ENCODE data around the gene CTAGE4. TPM values are rescaled to one million over a fixed set of nuclear protein-coding genes. Genes with fewer than 3 reads are reported as not detected.
A peak's percentile ranks its signal among the peaks of the same experiment; 100 is the strongest.
"Not testable (repeated sequence)": the region's sequence is repeated elsewhere in the genome, so short reads cannot be mapped to it uniquely, and the experiment has no call there.

Gene CTAGE4
- total RNA-seq: 1 to 10 TPM in 1 of 2 experiments, under 1 TPM in 1; 0.90 to 1.8 TPM

- not testable (repeated sequence) for DNase-seq, H3K27me3 Mint-ChIP-seq, H3K4me1 Mint-ChIP-seq, H3K9me3 Mint-ChIP-seq, H3K4me3 Mint-ChIP-seq, H3K36me3 Mint-ChIP-seq, H3K27ac Mint-ChIP-seq
Measured at GRCh38 chr7:144183166-144183565, at the start of gene CTAGE4. Gene CTAGE4, plus strand, starts transcription at chr7:144183466. Its CDS starts 38 bp downstream, at chr7:144183504.

GRCh38 chr7:144134116-144134515, 49.1 kb upstream of the CTAGE4 start:
- Mint-ChIP-seq H3K27ac (no peak overlapping the region), H3K36me3 (no peaks in the 10 kb centered on the region), H3K4me1 (no peaks in the 10 kb centered on the region), H3K4me3 (no peak overlapping the region), H3K9me3 (no peaks in the 10 kb centered on the region), H3K27me3 (peaks cover 4% of the 10 kb centered on the region)
- DNase-seq: no peak

- no peak overlapping the region for H3K4me3 Mint-ChIP-seq
- peaks cover 4% of the 10 kb centered on the region for H3K27me3 Mint-ChIP-seq
- H3K4me1 Mint-ChIP-seq: no peaks in the 10 kb centered on the region
- H3K9me3 Mint-ChIP-seq: peaks cover 1% of the 10 kb centered on the region
- H3K36me3 Mint-ChIP-seq: no peaks in the 10 kb centered on the region
- H3K27ac Mint-ChIP-seq: no peak overlapping the region
- DNase-seq: no peak
Measured at GRCh38 chr7:144137501-144137900, 45.8 kb upstream of the CTAGE4 start.

GRCh38 chr7:144142187-144142586, 41.1 kb upstream of the CTAGE4 start:
- Mint-ChIP-seq H3K27me3 (peaks cover 4% of the 10 kb centered on the region), H3K9me3 (peaks cover 7% of the 10 kb centered on the region), H3K36me3 (no peaks in the 10 kb centered on the region), H3K4me1 (no peaks in the 10 kb centered on the region), H3K4me3 (no peak overlapping the region), H3K27ac (no peak overlapping the region)
- no peak for DNase-seq

- DNase-seq: no peak
- peaks cover 4% of the 10 kb centered on the region for H3K27me3 Mint-ChIP-seq
- H3K36me3 Mint-ChIP-seq: peaks cover 8% of the 10 kb centered on the region
- no peak overlapping the region for H3K27ac Mint-ChIP-seq
- H3K9me3 Mint-ChIP-seq: peaks cover 22% of the 10 kb centered on the region
- no peaks in the 10 kb centered on the region for H3K4me1 Mint-ChIP-seq
- no peak overlapping the region for H3K4me3 Mint-ChIP-seq
Measured at GRCh38 chr7:144144426-144144825, 38.8 kb upstream of the CTAGE4 start.

GRCh38 chr7:144148224-144148827, 34.9 kb upstream of the CTAGE4 start:
- no peak overlapping the region for H3K4me3 Mint-ChIP-seq
- DNase-seq: no peak
- no peaks in the 10 kb centered on the region for H3K4me1 Mint-ChIP-seq
- peaks cover 12% of the 10 kb centered on the region for H3K27me3 Mint-ChIP-seq
- peaks cover 8% of the 10 kb centered on the region for H3K36me3 Mint-ChIP-seq
- no peak overlapping the region for H3K27ac Mint-ChIP-seq
- peaks cover 28% of the 10 kb centered on the region for H3K9me3 Mint-ChIP-seq

GRCh38 chr7:144158861-144159260, 24.4 kb upstream of the CTAGE4 start:
- Mint-ChIP-seq H3K9me3 (no peaks in the 10 kb centered on the region), H3K27me3 (peaks cover 30% of the 10 kb centered on the region), H3K27ac (no peak overlapping the region), H3K4me3 (no peak overlapping the region), H3K36me3 (no peaks in the 10 kb centered on the region), H3K4me1 (no peaks in the 10 kb centered on the region)
- no peak for DNase-seq

- no peak for DNase-seq
- Mint-ChIP-seq H3K4me3 (no peak overlapping the region), H3K9me3 (no peaks in the 10 kb centered on the region), H3K4me1 (no peaks in the 10 kb centered on the region), H3K36me3 (no peaks in the 10 kb centered on the region), H3K27me3 (peaks cover 25% of the 10 kb centered on the region), H3K27ac (no peak overlapping the region)
Measured at GRCh38 chr7:144164784-144165183, 18.5 kb upstream of the CTAGE4 start.

- H3K27ac Mint-ChIP-seq, DNase-seq, H3K4me1 Mint-ChIP-seq, H3K27me3 Mint-ChIP-seq, H3K4me3 Mint-ChIP-seq, H3K36me3 Mint-ChIP-seq: not testable (repeated sequence)
- H3K9me3 Mint-ChIP-seq: peaks cover 12% of the 10 kb centered on the region
Measured at GRCh38 chr7:144171594-144172350, 11.5 kb upstream of the CTAGE4 start.

GRCh38 chr7:144174613-144175012, 8.7 kb upstream of the CTAGE4 start:
- Mint-ChIP-seq H3K27me3 (peaks cover 5% of the 10 kb centered on the region), H3K36me3 (no peaks in the 10 kb centered on the region), H3K4me3 (no peak overlapping the region), H3K9me3 (peaks cover 12% of the 10 kb centered on the region), H3K4me1 (no peaks in the 10 kb centered on the region), H3K27ac (no peak overlapping the region)
- DNase-seq: no peak

- not testable (repeated sequence) for H3K27ac Mint-ChIP-seq, H3K4me1 Mint-ChIP-seq, H3K36me3 Mint-ChIP-seq, H3K9me3 Mint-ChIP-seq, H3K27me3 Mint-ChIP-seq, H3K4me3 Mint-ChIP-seq
- DNase-seq: peak; percentile 13
Measured at GRCh38 chr7:144178380-144179164, 4.7 kb upstream of the CTAGE4 start.

- not testable (repeated sequence) for H3K36me3 Mint-ChIP-seq, H3K27ac Mint-ChIP-seq, H3K4me3 Mint-ChIP-seq, H3K27me3 Mint-ChIP-seq, H3K4me1 Mint-ChIP-seq, H3K9me3 Mint-ChIP-seq, DNase-seq
Measured at GRCh38 chr7:144179165-144179479, 4.1 kb upstream of the CTAGE4 start.

GRCh38 chr7:144187848-144188247, 4.6 kb downstream of the CTAGE4 start:
- H3K9me3 Mint-ChIP-seq, H3K36me3 Mint-ChIP-seq, H3K27me3 Mint-ChIP-seq, H3K27ac Mint-ChIP-seq, H3K4me3 Mint-ChIP-seq, H3K4me1 Mint-ChIP-seq, DNase-seq: not testable (repeated sequence)

GRCh38 chr7:144188578-144189171, 5.4 kb downstream of the CTAGE4 start:
- H3K4me1 Mint-ChIP-seq, H3K27me3 Mint-ChIP-seq, H3K9me3 Mint-ChIP-seq, DNase-seq, H3K27ac Mint-ChIP-seq, H3K36me3 Mint-ChIP-seq, H3K4me3 Mint-ChIP-seq: not testable (repeated sequence)

GRCh38 chr7:144193782-144194181, 10.5 kb downstream of the CTAGE4 start:
- not testable (repeated sequence) for H3K27ac Mint-ChIP-seq, H3K4me1 Mint-ChIP-seq, H3K9me3 Mint-ChIP-seq, DNase-seq, H3K36me3 Mint-ChIP-seq, H3K27me3 Mint-ChIP-seq, H3K4me3 Mint-ChIP-seq
